OCI-LY1 (cell line): Measurements from ENCODE around the gene HHEX.

Experiments used
- CTCF ChIP-seq: fragments of 200-600 bp; sonication (generic), shearing (Covaris generic); IDR thresholded peaks from 2 replicates; pipeline ENCODE4 v1.5.1; 2017; ENCODE audit warnings: mild to moderate bottlenecking, antibody characterized with exemption, low read length, moderate library complexity, mixed read lengths
- EZH2 ChIP-seq: fragments of 200-600 bp; sonication (generic), shearing (Covaris generic); IDR thresholded peaks from 2 replicates; pipeline ENCODE4 v1.8.0; 2017; ENCODE audit warnings: borderline replicate concordance, mixed run types, mild to moderate bottlenecking, antibody characterized with exemption, low read length, moderate library complexity, mixed read lengths

DNA sequence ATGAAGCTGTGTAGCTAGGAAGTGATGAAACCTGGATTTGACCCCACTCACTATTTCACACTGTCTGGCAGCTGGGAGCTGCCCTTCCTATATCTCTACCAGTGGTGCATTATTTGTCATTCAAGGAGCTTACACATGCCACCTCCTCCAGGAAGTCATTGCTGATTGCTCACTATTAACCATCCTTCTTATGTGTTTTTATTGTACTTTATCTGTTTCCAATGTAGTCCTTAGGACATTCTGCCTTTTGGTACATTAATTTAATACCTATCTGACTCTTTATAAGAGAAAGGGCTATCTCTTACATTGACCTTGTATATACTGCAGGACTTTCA, 31.0 kb downstream of the HHEX start:
- TF ChIP-seq CTCF, result no peak
- no peak for TF ChIP-seq EZH2
